Ovary (tissue), 9 donors: ENCODE results near the gene SSRP1. TPM values are rescaled to one million over a fixed set of nuclear protein-coding genes. Genes with fewer than 3 reads are reported as not detected.

Experiments
- polyA plus RNA-seq, 2 donors: library from polyadenylated mRNA; stranded (reverse); fragments of 200-250 nt in 1 of 2; fragments of 350-450 nt in 1 of 2; fragmentation: Illumina TruSeq in 1 of 2; extraction: RNeasy Lipid Tissue Mini Kit (QIAGEN cat#74804) in 1 of 2; gene quantifications; one replicate each; pipeline ENCODE4 v1.2.3, GENCODE V29; 2013 to 2014
- total RNA-seq, 7 donors: library from RNA; depleted of rRNA in 2 of 7; stranded (reverse); fragments of >200 nt in 2 of 7; fragmentation: NEBNext Ultra II Directional in 3 of 7; extraction: Animal tissue kit (Norgen Biotek cat#: 25700) in 3 of 7; gene quantifications; one replicate each; pipeline versions ENCODE4 v1.1.0 to v1.2.4, GENCODE V29; 2016 to 2023
- donor health status: DM: no; HTN: no; CAD: no; lungs with moderate emphysema.
- donor health status: DM: no; HTN: no; CAD: no.
- donor health status: Bipolar disorder and iron deficiency.
- donor health status: DM: yes; HTN: yes; CAD: no.
- donor health status: DM: no; HTN: no; CAD: no.
- donor health status: DM: yes; HTN: yes; CAD: no.

Gene SSRP1
- total and polyA plus RNA-seq, 9 donors, result 43.3 to 134 (median 87.7) TPM

Other genes starting within 250 kb of the SSRP1 start
- under 1 TPM in 5 of 7 donors, not detected in 2; 0.05 to 0.20 (median 0.11) TPM for gene LRRC55, start 153.9 kb downstream of the SSRP1 start, total RNA-seq
- gene LRRC55, start 153.9 kb downstream of the SSRP1 start, polyA plus RNA-seq, result under 1 TPM; 0.11 to 0.48 TPM
- 10 to 100 TPM in 1 of 7 donors, under 1 TPM in 4, not detected in 2; 0.24 to 11.3 (median 0.45) TPM for gene APLNR, start 98.6 kb downstream of the SSRP1 start, total RNA-seq
- 10 to 100 TPM in 1 of 2 donors, 1 to 10 TPM in 1; 1.7 to 36.1 TPM for gene APLNR, start 98.6 kb downstream of the SSRP1 start, polyA plus RNA-seq
- gene TNKS1BP1, start 10.9 kb downstream of the SSRP1 start, total RNA-seq, result 100 to 1,000 TPM in 5 of 7 donors, 10 to 100 TPM in 2; 45.2 to 230 (median 149) TPM
- 10 to 100 TPM; 88.5 to 93.9 TPM for gene TNKS1BP1, start 10.9 kb downstream of the SSRP1 start, polyA plus RNA-seq
- under 1 TPM in 1 of 7 donors, not detected in 6; 0.12 TPM for gene P2RX3, start 2.5 kb upstream of the SSRP1 start, total RNA-seq
- under 1 TPM in 1 of 2 donors, not detected in 1; 0.13 TPM for gene P2RX3, start 2.5 kb upstream of the SSRP1 start, polyA plus RNA-seq
- not detected for gene PRG3, start 45.3 kb upstream of the SSRP1 start, total RNA-seq
- gene PRG3, start 45.3 kb upstream of the SSRP1 start, polyA plus RNA-seq, result not detected
- not detected for gene PRG2, start 54.8 kb upstream of the SSRP1 start, total RNA-seq
- under 1 TPM in 1 of 2 donors, not detected in 1; 0.15 TPM for gene PRG2, start 54.8 kb upstream of the SSRP1 start, polyA plus RNA-seq
- gene SLC43A3, start 91.2 kb upstream of the SSRP1 start, total RNA-seq, result 10 to 100 TPM; 17.0 to 47.2 (median 36.3) TPM
- gene SLC43A3, start 91.2 kb upstream of the SSRP1 start, polyA plus RNA-seq, result 10 to 100 TPM; 21.2 to 69.3 TPM
- gene RTN4RL2, start 124.6 kb upstream of the SSRP1 start, total RNA-seq, result 1 to 10 TPM in 2 of 7 donors, under 1 TPM in 5; 0.23 to 2.0 (median 0.83) TPM
- under 1 TPM in 1 of 2 donors, not detected in 1; 0.53 TPM for gene RTN4RL2, start 124.6 kb upstream of the SSRP1 start, polyA plus RNA-seq
- gene SLC43A1, start 179.8 kb upstream of the SSRP1 start, total RNA-seq, result 10 to 100 TPM; 11.5 to 23.5 (median 18.6) TPM
- gene SLC43A1, start 179.8 kb upstream of the SSRP1 start, polyA plus RNA-seq, result 10 to 100 TPM; 14.8 to 30.4 TPM
- gene TIMM10, start 194.9 kb upstream of the SSRP1 start, total RNA-seq, result 10 to 100 TPM; 23.4 to 42.0 (median 38.0) TPM
- gene TIMM10, start 194.9 kb upstream of the SSRP1 start, polyA plus RNA-seq, result 10 to 100 TPM; 32.0 to 36.2 TPM
- gene SMTNL1, start 201.7 kb upstream of the SSRP1 start, total RNA-seq, result not detected
- not detected for gene SMTNL1, start 201.7 kb upstream of the SSRP1 start, polyA plus RNA-seq
- gene UBE2L6, start 231.8 kb upstream of the SSRP1 start, total RNA-seq, result 10 to 100 TPM; 27.2 to 71.0 (median 59.7) TPM
- 100 to 1,000 TPM in 1 of 2 donors, 10 to 100 TPM in 1; 51.1 to 114 TPM for gene UBE2L6, start 231.8 kb upstream of the SSRP1 start, polyA plus RNA-seq